GM23248 (cell line): ENCODE measurements around the gene ADAMTS17.

Source experiments
- EZH2 ChIP-seq: fragments of 200-600 bp; sonication (generic); IDR thresholded peaks from 2 replicates; pipeline ENCODE4 v1.6.1; 2018; ENCODE audit warnings: antibody characterized with exemption, mild to moderate bottlenecking; ENCODE audit not compliant: insufficient read depth, poor library complexity, severe bottlenecking
- EZH2phosphoT487 ChIP-seq: fragments of 200-600 bp; sonication (generic); IDR thresholded peaks from 2 replicates; pipeline ENCODE4 v1.6.1; 2018; ENCODE audit warnings: antibody characterized with exemption, moderate library complexity, mild to moderate bottlenecking, low read depth; ENCODE audit not compliant: insufficient read depth

DNA sequence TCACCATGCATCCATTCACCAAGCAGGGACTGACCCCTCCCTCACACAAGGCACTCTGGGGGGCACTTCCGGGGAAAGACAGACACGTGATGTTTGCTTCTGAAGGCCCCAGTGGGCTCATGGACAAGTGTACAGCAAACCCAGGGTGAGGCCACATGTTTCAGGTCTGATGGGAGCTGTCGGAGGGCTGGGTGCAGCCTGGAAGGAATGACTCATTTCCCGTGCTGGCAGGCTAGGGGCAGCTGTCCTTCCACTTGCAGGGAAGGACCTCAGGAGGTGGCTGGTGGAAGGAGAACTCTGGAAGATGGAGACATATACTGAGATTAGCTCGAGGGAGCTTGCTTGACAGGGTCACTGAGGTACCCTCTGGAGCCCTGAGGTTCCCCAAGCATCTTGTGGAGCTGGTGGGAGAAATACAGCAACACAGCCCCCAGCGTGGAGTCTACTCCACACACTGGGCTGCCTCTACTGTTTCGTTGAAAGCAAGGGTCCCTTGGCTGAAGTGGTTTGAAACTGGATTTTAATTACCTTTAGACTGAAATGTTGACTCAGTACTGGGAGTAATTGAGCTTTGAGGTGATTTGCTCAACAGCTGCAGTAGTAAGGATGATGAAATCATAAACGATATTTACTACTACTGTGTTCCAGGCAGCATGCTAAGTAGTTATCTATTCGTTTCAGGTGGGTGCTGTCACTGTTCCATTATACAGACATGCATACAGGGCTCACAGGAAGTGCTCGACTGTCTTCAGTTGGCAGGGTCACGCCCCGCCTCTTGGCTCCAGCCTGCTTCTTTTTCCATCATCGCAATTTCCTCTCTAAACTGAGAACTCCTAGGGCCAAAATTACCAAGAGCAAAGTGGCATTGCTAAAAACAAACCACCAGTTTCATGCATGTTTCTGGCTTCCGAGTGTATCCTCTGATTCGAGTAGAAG is 230.4 kb downstream of the ADAMTS17 start:
- no peak for TF ChIP-seq EZH2phosphoT487
- TF ChIP-seq EZH2 = no peak
